ENCODE data around the gene MACROD2. TPM values are rescaled to one million over a fixed set of nuclear protein-coding genes. Genes with fewer than 3 reads are reported as not detected.
A peak's percentile ranks its signal among the peaks of the same experiment; 100 is the strongest.

The MACROD2 gene
- total and polyA plus RNA-seq, 8 donors = 0.78 to 31.3 (median 10.9) TPM; not detected in 1

GRCh38 chr20:15439551-15439950, 1444.2 kb downstream of the MACROD2 start:
- DNase-seq = no peak
- H3K27ac ChIP-seq = no peak overlapping the region
- peaks cover 0 to 4% (median 0%) of the 10 kb centered on the region in 4 donors for H3K4me1 ChIP-seq
- no peak overlapping the region for H3K4me3 ChIP-seq
- 38 to 86% (median 67%) methylated on average over 3 of the region's 3 CpGs for WGBS, 5 donors
- no peaks in the 10 kb centered on the region for H3K36me3 ChIP-seq
- TF ChIP-seq POLR2A (IDR thresholded peaks at IDR 0.05) (no peak), POLR2AphosphoS5 (IDR thresholded peaks at IDR 0.05) (no peak), CTCF (IDR thresholded peaks at IDR 0.05) (no peak), EP300 (IDR thresholded peaks at IDR 0.05) (no peak)
- intact Hi-C loops (cut with DNase I; ENCODE audit: low total_unique reads) = no loop called here
- H3K9me3 ChIP-seq = no peaks in the 10 kb centered on the region
- H3K27me3 ChIP-seq = no peaks in the 10 kb centered on the region

- 38 to 48% (median 47%) methylated on average over 7 of the region's 7 CpGs for WGBS, 5 donors
- H3K9me3 ChIP-seq = no peaks in the 10 kb centered on the region
- no peaks in the 10 kb centered on the region for H3K27me3 ChIP-seq
- intact Hi-C loops (cut with DNase I; ENCODE audit: low total_unique reads) = no loop called here
- H3K27ac ChIP-seq = no peak overlapping the region
- peak in 1 of 2 donors; percentile 15 for DNase-seq
- TF ChIP-seq POLR2AphosphoS5 (IDR thresholded peaks at IDR 0.05) = no peak
- no peak for TF ChIP-seq POLR2A (IDR thresholded peaks at IDR 0.05)
- no peak for TF ChIP-seq EP300 (IDR thresholded peaks at IDR 0.05)
- no peak overlapping the region for H3K4me3 ChIP-seq
- no peaks in the 10 kb centered on the region for H3K36me3 ChIP-seq
- H3K4me1 ChIP-seq = peaks cover 0 to 4% (median 0%) of the 10 kb centered on the region in 4 donors
Observed at GRCh38 chr20:15440049-15440820, 1444.9 kb downstream of the MACROD2 start.

DNA sequence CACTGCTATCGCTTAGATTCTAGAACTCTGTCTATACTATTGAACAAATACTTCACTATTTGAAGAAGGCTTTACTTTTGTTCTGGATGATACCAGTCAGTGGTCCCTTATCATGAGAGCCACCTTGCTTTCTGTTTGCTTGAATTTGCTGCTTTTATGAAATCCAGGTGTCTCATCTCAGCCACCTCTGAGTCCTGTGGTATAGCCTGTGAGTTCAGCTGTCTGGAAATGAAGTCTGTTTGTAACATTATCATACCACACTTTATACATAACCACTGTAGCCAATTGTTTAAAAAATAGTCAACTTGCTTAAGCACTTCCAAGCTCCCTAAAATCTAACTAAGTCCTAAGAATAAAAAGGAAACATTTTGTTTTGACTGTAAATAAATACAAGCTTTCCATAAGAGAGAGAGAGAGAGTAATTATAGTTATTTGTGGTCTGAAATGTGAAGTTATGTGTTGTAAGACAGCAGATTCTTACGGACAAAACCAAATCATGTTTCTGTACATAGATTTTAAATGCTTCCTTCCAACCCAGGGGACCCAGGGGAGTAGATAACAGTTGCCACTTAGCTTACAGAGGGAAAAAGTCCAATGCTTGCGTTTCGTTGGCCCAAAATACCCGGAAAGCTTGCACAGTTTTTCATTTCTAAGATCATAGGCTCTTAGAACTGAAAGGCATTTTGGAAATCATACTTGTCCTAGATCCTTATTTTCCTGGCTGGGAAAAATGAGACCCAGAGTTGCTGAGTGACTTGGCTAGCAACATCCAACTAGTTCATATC, 1449.9 kb downstream of the MACROD2 start:
- Histone ChIP-seq H3K4me1 (peaks cover 0 to 3% (median 0%) of the 10 kb centered on the region in 4 donors), H3K36me3 (no peaks in the 10 kb centered on the region), H3K9me3 (no peaks in the 10 kb centered on the region), H3K4me3 (no peak overlapping the region), H3K27ac (no peak overlapping the region), H3K27me3 (no peaks in the 10 kb centered on the region)
- intact Hi-C loops (cut with DNase I; ENCODE audit: low total_unique reads) = no loop called here
- WGBS, 5 donors = 54 to 87% (median 73%) methylated on average over 5 of the region's 5 CpGs
- TF ChIP-seq CTCF (IDR thresholded peaks at IDR 0.05) (no peak), POLR2A (IDR thresholded peaks at IDR 0.05) (no peak), EP300 (IDR thresholded peaks at IDR 0.05) (no peak), POLR2AphosphoS5 (IDR thresholded peaks at IDR 0.05) (no peak)
- peak in 1 of 2 donors; percentile 30 for DNase-seq

DNA sequence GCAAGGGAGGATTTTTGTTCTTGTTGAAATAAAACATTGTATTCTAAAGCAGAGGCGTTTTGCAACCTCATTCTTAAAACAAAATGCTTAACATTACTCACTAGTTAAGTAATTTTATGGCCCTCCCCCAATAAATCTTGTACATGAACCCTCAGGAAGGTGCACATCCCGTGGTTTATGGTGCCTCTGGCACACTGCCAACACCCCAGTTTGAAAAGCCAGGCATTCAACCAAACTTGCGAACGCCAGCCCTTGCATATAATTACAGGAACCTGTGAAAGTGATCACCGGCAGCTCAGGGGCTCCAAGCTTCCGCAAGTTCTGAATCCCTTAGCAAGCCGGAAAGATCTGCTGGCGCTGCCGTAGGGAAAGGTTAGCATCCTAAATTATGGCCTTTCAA, 1451.1 kb downstream of the MACROD2 start:
- 37 to 78% (median 68%) methylated on average over 9 of the region's 9 CpGs for WGBS, 5 donors
- no peak for TF ChIP-seq POLR2AphosphoS5 (IDR thresholded peaks at IDR 0.05)
- TF ChIP-seq EP300 (IDR thresholded peaks at IDR 0.05) = no peak
- TF ChIP-seq POLR2A (IDR thresholded peaks at IDR 0.05) = no peak
- no peak for TF ChIP-seq CTCF (IDR thresholded peaks at IDR 0.05)
- no peak overlapping the region for H3K27ac ChIP-seq
- H3K4me1 ChIP-seq = no peaks in the 10 kb centered on the region
- H3K9me3 ChIP-seq = no peaks in the 10 kb centered on the region
- intact Hi-C loops (cut with DNase I; ENCODE audit: low total_unique reads) = no loop called here
- H3K4me3 ChIP-seq = no peak overlapping the region
- H3K27me3 ChIP-seq = no peaks in the 10 kb centered on the region
- H3K36me3 ChIP-seq = no peaks in the 10 kb centered on the region
- DNase-seq = peak in 1 of 2 donors; percentile 38
